Thymus (tissue), 11 donors: Measurements from ENCODE around the gene VOPP1. TPM values are rescaled to one million over a fixed set of nuclear protein-coding genes. Genes with fewer than 3 reads are reported as not detected.

Experiments used
- DNase-seq, 9 donors: peaks; one replicate each; pipeline ENCODE4 v3.0.0-alpha.2; 2013; ENCODE audit warnings: low spot score in 9 of 9, low read depth in 6 of 9, missing footprints in 1 of 9
- H3K27ac ChIP-seq, 2 donors: one replicate each; pipeline ENCODE4 v1.5.1; 2013; ENCODE audit warnings: control low read depth in 1 of 2, low read depth in 1 of 2, low read length in 1 of 2, mild to moderate bottlenecking in 1 of 2, moderate library complexity in 1 of 2
- H3K27me3 ChIP-seq, 2 donors: one replicate each; pipeline ENCODE4 v1.5.1; 2013; ENCODE audit warnings: low read length in 1 of 2; ENCODE audit not compliant: control insufficient read depth in 2 of 2, insufficient read depth in 1 of 2
- H3K36me3 ChIP-seq, 2 donors: one replicate each; pipeline ENCODE4 v1.5.1; 2013; ENCODE audit warnings: low read length in 1 of 2, mild to moderate bottlenecking in 1 of 2, moderate library complexity in 1 of 2; ENCODE audit not compliant: control insufficient read depth in 2 of 2, insufficient read depth in 2 of 2
- H3K4me1 ChIP-seq, 2 donors: one replicate each; pipeline ENCODE4 v1.5.1; 2013; ENCODE audit warnings: low read length in 2 of 2; ENCODE audit not compliant: control insufficient read depth in 2 of 2, insufficient read depth in 2 of 2
- H3K4me3 ChIP-seq, 2 donors: one replicate each; pipeline ENCODE4 v1.5.1; 2013; ENCODE audit warnings: low read length in 2 of 2, control low read depth in 1 of 2, mild to moderate bottlenecking in 1 of 2
- H3K9me3 ChIP-seq, 2 donors: one replicate each; pipeline ENCODE4 v1.5.1; 2013; ENCODE audit warnings: low read length in 1 of 2, mild to moderate bottlenecking in 1 of 2; ENCODE audit not compliant: control insufficient read depth in 2 of 2, insufficient read depth in 1 of 2
- WGBS: extraction: QIAGEN DNeasy Blood & Tissue Kit; methylation state at CpG from one replicate; pipeline ENCODE4 v1.1.7; 2013; 5-methylcytosine and 5-hydroxymethylcytosine counted together
- polyA plus RNA-seq: library from polyadenylated mRNA; stranded (reverse); fragments of 200-250 nt; gene quantifications from one replicate; pipeline ENCODE4 v1.2.3, GENCODE V29; 2013
- total RNA-seq: library from RNA; stranded (reverse); fragments of 120-200 nt; gene quantifications from one replicate; pipeline ENCODE4 v1.2.4, GENCODE V29; 2013
- donor health status: healthy.

Gene VOPP1
- total and polyA plus RNA-seq, 2 donors, result 61.9 to 91.6 TPM

DNA sequence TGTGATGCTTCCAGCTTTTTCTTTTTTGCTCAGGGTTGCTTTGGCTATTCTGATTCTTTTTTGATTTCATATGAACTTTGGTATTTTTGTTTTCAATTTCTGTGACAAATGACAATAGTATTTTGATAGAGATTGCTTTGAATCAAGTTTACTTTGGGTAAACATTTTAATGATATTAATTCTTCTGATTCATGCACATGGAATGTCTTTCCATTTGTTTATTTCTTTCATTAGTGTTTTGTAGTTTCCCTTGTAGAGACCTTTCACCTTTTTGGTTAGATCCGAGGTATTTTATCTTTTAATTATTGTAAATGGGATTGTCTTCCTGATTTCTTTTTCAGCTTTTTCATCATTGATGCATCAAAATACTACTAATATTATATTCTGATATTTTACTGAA is 114.0 kb downstream of the VOPP1 start:
- Histone ChIP-seq H3K4me1 (peaks cover 0 to under 1% of the 10 kb centered on the region in 2 donors), H3K4me3 (no peak overlapping the region), H3K27ac (no peak overlapping the region), H3K27me3 (no peaks in the 10 kb centered on the region), H3K36me3 (no peaks in the 10 kb centered on the region), H3K9me3 (no peaks in the 10 kb centered on the region)
- 97% methylated on average over 1 of the region's 1 CpG for WGBS
- DNase-seq, result no peak

DNA sequence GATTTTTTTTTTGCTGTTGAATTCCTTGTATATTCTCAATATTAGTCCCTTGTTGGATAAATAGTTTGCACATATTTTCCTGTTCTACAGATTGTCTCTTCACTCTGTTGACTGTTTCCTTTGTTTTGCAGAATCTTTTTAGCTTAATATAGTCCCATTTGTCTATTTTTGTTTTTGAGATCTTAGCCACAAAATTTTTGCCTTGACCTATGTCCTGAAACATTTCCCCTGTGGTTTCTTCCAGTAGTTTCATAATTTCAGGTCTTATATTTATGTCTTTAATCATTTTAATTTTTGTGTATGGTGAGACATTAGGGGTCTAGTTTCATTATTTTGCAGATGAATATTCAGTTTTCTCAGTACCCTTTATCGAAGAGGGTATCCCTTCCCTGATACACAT is 114.5 kb downstream of the VOPP1 start:
- whole genome bisulfite sequencing, result 100% methylated on average over 1 of the region's 1 CpG
- H3K4me1 ChIP-seq, result peaks cover 0 to 1% of the 10 kb centered on the region in 2 donors
- no peak for DNase-seq
- H3K9me3 ChIP-seq, result no peaks in the 10 kb centered on the region
- H3K4me3 ChIP-seq, result no peak overlapping the region
- H3K36me3 ChIP-seq, result no peaks in the 10 kb centered on the region
- H3K27ac ChIP-seq, result no peak overlapping the region
- no peaks in the 10 kb centered on the region for H3K27me3 ChIP-seq

DNA sequence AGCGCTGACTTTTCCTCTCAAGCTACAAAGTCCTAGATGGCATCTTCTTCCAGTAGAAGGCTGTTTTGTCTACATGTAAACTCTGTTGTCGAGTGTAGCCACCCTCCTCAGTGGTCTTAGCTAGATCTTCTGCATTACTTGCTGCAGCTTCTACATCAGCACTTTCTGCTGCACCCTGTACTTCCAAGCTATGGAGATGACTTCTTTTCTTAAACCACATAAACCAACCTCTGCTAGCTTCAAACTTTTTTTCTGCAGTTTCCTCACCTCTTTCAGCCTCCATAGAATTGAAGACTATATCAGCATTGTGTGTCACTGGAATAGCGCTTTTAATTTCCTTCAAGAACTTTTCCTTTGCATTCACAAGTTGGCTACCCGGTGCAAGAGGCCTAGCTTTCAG is 119.3 kb downstream of the VOPP1 start:
- peak overlapping the region in 1 of 2 donors; percentile 13 for H3K27ac ChIP-seq
- peak in 1 of 9 donors; percentile 67 for DNase-seq
- 91% methylated on average over 4 of the region's 4 CpGs for WGBS
- H3K9me3 ChIP-seq, result no peaks in the 10 kb centered on the region
- H3K4me1 ChIP-seq, result peaks cover 0 to 3% of the 10 kb centered on the region in 2 donors
- peaks cover 0 to 21% of the 10 kb centered on the region in 2 donors for H3K27me3 ChIP-seq
- no peak overlapping the region for H3K4me3 ChIP-seq
- H3K36me3 ChIP-seq, result peaks cover 5 to 12% of the 10 kb centered on the region in 2 donors

DNA sequence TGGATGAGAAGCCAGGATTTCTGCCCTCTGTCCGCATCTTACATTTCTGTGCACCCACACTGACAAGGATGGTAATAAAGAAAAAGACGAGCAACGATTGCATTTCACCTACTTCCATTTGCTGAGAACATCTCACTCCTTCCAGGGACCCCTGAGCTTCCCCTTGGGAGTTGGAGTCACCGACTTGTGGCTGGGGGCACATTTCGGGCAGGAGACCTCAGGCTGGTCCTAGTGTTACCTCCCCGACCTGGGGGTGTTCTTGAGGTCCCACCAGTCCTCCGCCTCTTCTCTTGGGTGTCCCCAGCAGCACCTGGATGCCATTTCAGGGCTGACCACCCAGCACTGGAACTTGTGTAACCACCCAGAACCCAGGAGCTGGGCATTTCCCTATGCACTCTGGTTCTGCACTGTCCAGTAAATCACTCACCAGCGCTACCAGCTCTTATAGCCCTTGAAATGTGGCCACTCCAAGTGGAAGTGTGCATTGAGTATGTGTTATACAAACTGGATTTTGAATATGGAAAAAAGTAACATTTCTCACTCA is 122.2 kb downstream of the VOPP1 start:
- H3K36me3 ChIP-seq, result peaks cover 5 to 12% of the 10 kb centered on the region in 2 donors
- H3K27me3 ChIP-seq, result peaks cover 0 to 21% of the 10 kb centered on the region in 2 donors
- no peaks in the 10 kb centered on the region for H3K9me3 ChIP-seq
- H3K27ac ChIP-seq, result no peak overlapping the region
- H3K4me3 ChIP-seq, result no peak overlapping the region
- no peak for DNase-seq
- H3K4me1 ChIP-seq, result peaks cover 0 to 3% of the 10 kb centered on the region in 2 donors
- whole genome bisulfite sequencing, result 97% methylated on average over 8 of the region's 8 CpGs

DNA sequence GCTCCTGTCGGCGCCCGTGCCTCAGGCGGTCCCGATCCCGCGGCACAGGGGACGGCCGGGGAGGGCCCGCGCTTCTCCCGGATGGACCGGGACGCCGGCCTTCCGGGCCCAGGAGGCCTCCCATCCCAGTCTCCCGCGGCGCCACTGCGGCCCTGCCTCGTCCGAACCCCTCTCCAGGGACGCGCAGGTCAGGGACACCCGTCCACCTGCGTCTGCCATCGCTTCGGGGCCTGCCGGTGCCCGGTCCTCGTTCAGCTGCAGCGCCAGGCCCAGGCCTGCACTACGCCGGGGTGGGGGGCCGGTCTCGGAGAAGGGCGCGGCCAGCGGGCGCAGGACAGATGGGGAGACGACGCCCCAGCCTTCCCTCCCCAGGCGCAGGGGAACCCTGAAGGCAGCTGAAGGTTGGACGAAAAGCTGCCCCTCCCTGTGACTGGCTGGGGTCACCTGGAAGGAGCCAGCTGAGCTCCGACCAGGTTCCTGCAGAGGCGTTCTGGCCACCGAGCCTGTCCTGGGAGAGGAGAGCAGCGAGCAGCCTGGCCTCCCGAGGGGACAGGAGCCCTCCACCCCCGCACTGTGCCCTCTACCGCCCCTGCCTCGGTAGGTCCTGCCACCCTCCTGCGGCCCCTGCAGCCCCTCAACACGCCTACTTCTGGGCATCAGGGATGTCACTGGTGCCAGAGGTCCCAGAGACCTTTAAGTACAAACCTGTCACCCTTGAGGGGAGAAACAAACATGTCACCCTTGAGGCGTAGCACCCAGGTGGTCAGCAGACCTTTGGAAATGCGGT is 122.9 kb downstream of the VOPP1 start:
- Histone ChIP-seq H3K4me1 (peaks cover 0 to 3% of the 10 kb centered on the region in 2 donors), H3K36me3 (peaks cover 5 to 12% of the 10 kb centered on the region in 2 donors), H3K4me3 (no peak overlapping the region), H3K27me3 (peaks cover 0 to 21% of the 10 kb centered on the region in 2 donors), H3K9me3 (no peaks in the 10 kb centered on the region), H3K27ac (no peak overlapping the region)
- 64% methylated on average over 56 of the region's 56 CpGs for WGBS
- DNase-seq, result no peak

DNA sequence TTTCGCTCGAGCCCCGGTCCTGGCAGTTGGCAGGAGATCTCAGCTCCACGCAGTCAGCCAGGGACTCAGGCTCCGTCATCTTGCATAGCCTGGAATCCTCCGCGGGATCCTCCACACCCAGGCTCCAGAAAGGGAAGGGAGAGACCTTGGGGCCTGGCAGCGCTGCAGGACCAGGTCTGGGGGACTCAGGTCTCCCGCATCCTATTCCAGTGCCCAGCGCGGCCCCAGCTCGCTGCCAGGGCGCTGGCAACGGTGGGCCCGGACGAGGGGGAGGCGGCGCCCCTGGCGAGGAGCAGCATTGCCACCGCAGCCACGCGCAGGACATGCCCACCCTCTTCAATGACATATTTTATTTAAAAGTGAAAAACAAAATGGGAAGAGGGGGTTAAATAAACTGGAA is 123.8 kb downstream of the VOPP1 start:
- DNase-seq, result no peak
- H3K4me1 ChIP-seq, result peaks cover 0 to 3% of the 10 kb centered on the region in 2 donors

DNA sequence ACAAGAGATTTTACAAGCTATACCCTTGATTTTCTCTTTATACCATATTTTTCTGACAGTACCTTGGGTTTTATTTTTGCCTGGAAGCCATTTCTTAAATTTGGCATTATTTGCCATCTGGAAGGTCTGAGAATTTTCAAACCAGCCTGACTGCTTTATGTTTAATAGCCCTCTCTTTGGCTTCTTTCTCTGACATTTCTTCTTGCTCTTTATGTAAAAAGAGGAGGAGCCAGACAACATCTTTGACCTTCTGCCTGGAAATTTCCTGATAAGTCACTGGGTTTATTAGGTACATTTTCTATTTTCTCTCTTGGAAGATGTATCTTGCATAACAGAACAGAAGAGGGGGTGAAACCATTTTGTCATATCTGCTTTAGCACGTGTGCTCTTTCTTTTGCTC is 127.5 kb downstream of the VOPP1 start:
- no peak for DNase-seq
- WGBS, result 83% methylated on average over 1 of the region's 1 CpG
- Histone ChIP-seq H3K27me3 (peaks cover 0 to 17% of the 10 kb centered on the region in 2 donors), H3K27ac (no peak overlapping the region), H3K4me1 (peaks cover 20 to 24% of the 10 kb centered on the region in 2 donors), H3K9me3 (no peaks in the 10 kb centered on the region), H3K36me3 (peaks cover 0 to 6% of the 10 kb centered on the region in 2 donors), H3K4me3 (no peak overlapping the region)

More for the DNA sequence above, 123.8 kb downstream of the VOPP1 start:
- WGBS, result 90% methylated on average over 22 of the region's 22 CpGs
- Histone ChIP-seq H3K36me3 (peaks cover 5 to 12% of the 10 kb centered on the region in 2 donors), H3K27me3 (peaks cover 0 to 21% of the 10 kb centered on the region in 2 donors), H3K4me3 (no peak overlapping the region), H3K27ac (no peak overlapping the region), H3K9me3 (no peaks in the 10 kb centered on the region)

DNA sequence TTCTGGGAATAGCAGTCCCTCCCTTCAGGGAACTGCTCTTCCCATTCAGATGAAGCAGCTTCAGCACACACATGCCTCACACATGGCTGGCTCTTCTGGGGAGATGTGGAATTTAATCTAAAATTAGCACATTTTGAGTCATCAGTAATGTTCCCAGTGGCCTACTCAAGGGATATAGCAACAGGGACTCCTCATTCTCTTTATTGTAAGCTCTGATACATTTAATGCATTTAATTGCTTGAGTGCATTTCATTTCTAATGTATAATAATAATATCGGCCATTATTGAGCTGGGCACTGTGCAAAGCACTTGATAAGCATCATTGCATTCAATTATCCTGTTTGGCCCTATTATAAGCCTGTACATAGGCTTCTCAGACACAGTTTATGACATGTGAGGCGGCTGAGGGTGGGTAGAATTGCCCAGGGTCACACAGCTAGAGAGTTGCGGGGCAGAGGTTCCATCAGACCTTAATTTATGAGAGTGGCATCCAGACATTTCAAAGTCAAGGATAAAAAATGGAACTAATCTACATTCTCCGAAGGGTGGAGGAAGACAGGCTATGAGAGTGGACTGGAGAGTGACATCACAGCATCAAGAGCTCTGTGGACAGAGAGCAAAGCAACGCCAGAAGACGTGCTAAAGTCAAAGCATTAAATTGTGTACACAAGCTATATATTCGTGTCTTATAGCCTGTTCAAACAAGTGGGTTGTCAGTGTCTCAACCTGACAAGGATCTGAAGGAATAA is 130.4 kb downstream of the VOPP1 start:
- H3K36me3 ChIP-seq, result no peaks in the 10 kb centered on the region
- H3K4me1 ChIP-seq, result peaks cover 41 to 52% of the 10 kb centered on the region in 2 donors
- H3K27ac ChIP-seq, result no peak overlapping the region
- H3K27me3 ChIP-seq, result no peaks in the 10 kb centered on the region
- no peaks in the 10 kb centered on the region for H3K9me3 ChIP-seq
- no peak for DNase-seq
- peak overlapping the region; percentile 34 to 52 for H3K4me3 ChIP-seq
- WGBS, result 96% methylated on average over 7 of the region's 7 CpGs

DNA sequence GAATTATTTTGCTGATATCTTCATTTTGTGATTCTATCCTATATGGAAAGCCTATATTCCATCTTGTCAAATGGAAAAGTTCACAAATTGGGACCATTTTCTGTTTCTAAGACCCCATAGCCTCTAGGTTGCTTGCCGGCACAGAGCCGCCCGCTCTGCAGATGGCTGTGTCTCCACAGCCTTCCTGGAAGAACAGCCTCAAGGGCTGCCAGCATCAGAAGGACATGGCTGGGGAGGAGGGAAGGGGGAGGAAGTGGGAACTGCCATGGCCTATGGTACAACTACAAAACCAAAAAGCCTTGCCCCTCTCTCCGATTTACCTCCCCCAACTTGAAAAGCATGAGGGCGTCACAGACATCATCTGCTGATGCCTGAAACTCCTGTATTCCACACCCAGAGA is 131.3 kb downstream of the VOPP1 start:
- no peaks in the 10 kb centered on the region for H3K36me3 ChIP-seq
- peak overlapping the region; percentile 34 to 52 for H3K4me3 ChIP-seq
- peaks cover 48 to 61% of the 10 kb centered on the region in 2 donors for H3K4me1 ChIP-seq
- no peaks in the 10 kb centered on the region for H3K27me3 ChIP-seq
- no peaks in the 10 kb centered on the region for H3K9me3 ChIP-seq
- WGBS, result 94% methylated on average over 5 of the region's 5 CpGs
- H3K27ac ChIP-seq, result peak overlapping the region in 1 of 2 donors; percentile 30
- no peak for DNase-seq
